ENCODE measurements around the gene JADE2.

DNA sequence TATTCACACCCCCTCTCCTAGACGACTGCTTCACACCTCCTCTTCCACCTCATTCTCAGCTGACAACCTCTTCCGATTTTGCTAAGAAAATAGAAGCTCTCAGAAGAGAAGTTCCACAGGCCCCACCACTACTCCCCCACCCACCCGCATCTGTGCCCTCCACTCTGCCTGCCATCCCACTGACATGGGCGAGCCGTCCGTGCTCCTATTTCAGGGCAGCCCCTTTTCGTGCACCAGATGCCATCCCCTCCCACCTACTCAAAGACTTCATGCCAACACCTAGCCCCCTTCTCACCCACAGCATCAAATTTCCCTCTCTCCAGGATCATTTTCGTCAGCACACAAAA, 34.6 kb upstream of the JADE2 start:
- TF ChIP-seq CTCF (IDR thresholded peaks at IDR 0.05) = no peak
- no peak for TF ChIP-seq POLR2A (IDR thresholded peaks at IDR 0.05)

All from gastroesophageal sphincter (tissue), 3 donors.